Fibroblast of the aortic adventitia (primary cell): Measurements from ENCODE around the gene GXYLT2. TPM values are rescaled to one million over a fixed set of nuclear protein-coding genes. Genes with fewer than 3 reads are reported as not detected.
"Not testable (repeated sequence)": the region's sequence is repeated elsewhere in the genome, so short reads cannot be mapped to it uniquely, and the experiment has no call there.

Experiments used
- DNase-seq: peaks from one replicate; pipeline ENCODE4 v3.0.0-alpha.2; 2010; ENCODE audit warnings: low read depth
- H3K4me3 ChIP-seq: 2 replicates; pipeline ENCODE4 v1.5.1; 2011; ENCODE audit warnings: low read depth, mild to moderate bottlenecking, control low read depth, low read length, moderate library complexity
- CTCF ChIP-seq: IDR thresholded peaks from 2 replicates; pipeline ENCODE4 v1.5.1; 2011; ENCODE audit warnings: mild to moderate bottlenecking, low read length, control low read depth, inconsistent platforms; ENCODE audit not compliant: insufficient read depth
- total RNA-seq: library from RNA; depleted of rRNA; stranded (reverse); fragments of >200 nt; gene quantifications from 2 replicates; pipeline ENCODE4 v1.2.3, GENCODE V29; 2012; ENCODE audit warnings: low replicate concordance

The GXYLT2 gene
- total RNA-seq, 1 donor: 59.7 TPM

GRCh38 chr3:72998466-72998865 lies 110.6 kb downstream of the GXYLT2 start:
- peak overlapping the region; percentile 86 for H3K4me3 ChIP-seq
- DNase-seq: peak; percentile 28
- no peak for TF ChIP-seq CTCF

GRCh38 chr3:72999951-73000350 lies 112.1 kb downstream of the GXYLT2 start:
- TF ChIP-seq CTCF: no peak
- peak overlapping the region; percentile 86 for H3K4me3 ChIP-seq
- no peak for DNase-seq

GRCh38 chr3:73003050-73003449 lies 115.2 kb downstream of the GXYLT2 start:
- DNase-seq, H3K4me3 ChIP-seq: not testable (repeated sequence)

- TF ChIP-seq CTCF: no peak
- DNase-seq: no peak
- H3K4me3 ChIP-seq: no peak overlapping the region
Observed at GRCh38 chr3:73004316-73004715, 116.5 kb downstream of the GXYLT2 start.

GRCh38 chr3:73007992-73008712 lies 120.3 kb downstream of the GXYLT2 start:
- TF ChIP-seq CTCF: no peak
- no peak overlapping the region for H3K4me3 ChIP-seq
- no peak for DNase-seq

- TF ChIP-seq CTCF: no peak
- no peak overlapping the region for H3K4me3 ChIP-seq
- no peak for DNase-seq
Observed at GRCh38 chr3:73009008-73009407, 121.2 kb downstream of the GXYLT2 start.

- no peak for TF ChIP-seq CTCF
- DNase-seq: no peak
- no peak overlapping the region for H3K4me3 ChIP-seq
Observed at GRCh38 chr3:73009750-73010149, 121.9 kb downstream of the GXYLT2 start.
